Stimulated activated CD8-positive, alpha-beta memory T cell treated with anti-CD3 and anti-CD28 coated beads, Interleukin-4, amount 100 ng/mL, for 48 hours (primary cell): ENCODE results near the gene NCL.
"Not testable (repeated sequence)": the region's sequence is repeated elsewhere in the genome, so short reads cannot be mapped to it uniquely, and the experiment has no call there.

Experiments
- DNase-seq: peaks from one replicate; pipeline ENCODE4 v3.0.0-alpha.2; 2020

The NCL gene

GRCh38 chr2:231429901-231430300 lies 34.4 kb downstream of the NCL start:
- no peak for DNase-seq

DNA sequence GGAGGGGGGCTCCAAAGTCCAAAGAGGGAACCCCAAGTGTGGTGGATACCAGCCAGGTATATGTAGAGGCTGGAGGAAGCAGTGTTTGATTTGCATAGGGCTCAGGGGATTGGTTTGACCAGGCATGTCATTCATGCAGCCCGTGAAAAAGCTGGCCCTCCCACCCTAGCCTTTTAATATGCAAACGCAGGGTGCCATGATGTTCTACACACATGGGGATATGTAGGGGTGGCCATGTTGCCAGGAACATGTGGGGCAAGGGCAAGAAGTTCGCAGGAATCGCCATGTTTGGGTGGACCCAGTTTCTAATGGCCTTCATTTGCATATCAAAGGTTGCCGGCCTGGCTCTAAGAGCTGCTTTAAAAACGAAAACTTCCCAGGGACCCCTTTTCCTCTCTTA lies 35.1 kb downstream of the NCL start:
- no peak for DNase-seq

DNA sequence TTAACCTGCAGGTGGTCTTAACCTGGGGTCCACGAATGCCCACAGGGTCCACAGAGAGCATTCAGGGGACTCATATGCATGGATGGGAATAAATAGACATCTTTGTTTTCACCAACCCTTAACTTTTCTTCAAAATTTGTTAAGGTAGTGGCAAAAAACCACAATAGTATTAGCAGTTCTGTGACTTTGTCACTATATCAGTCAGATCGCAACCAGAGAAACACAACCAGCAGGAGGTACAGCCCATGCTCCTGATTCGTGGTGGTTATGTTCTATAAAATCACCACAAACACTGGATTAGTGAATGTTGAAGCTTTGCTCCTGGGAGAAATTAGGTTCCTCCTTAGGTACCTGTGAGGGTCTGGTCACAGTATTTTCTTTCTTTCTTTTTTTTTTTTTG lies 37.2 kb downstream of the NCL start:
- DNase-seq: no peak

- DNase-seq: peak; percentile 55
These were observed 38.2 kb downstream of the NCL start for GRCh38 chr2:231425811-231426703.

- DNase-seq: no peak
These were observed 38.9 kb downstream of the NCL start for GRCh38 chr2:231425291-231425810.

DNA sequence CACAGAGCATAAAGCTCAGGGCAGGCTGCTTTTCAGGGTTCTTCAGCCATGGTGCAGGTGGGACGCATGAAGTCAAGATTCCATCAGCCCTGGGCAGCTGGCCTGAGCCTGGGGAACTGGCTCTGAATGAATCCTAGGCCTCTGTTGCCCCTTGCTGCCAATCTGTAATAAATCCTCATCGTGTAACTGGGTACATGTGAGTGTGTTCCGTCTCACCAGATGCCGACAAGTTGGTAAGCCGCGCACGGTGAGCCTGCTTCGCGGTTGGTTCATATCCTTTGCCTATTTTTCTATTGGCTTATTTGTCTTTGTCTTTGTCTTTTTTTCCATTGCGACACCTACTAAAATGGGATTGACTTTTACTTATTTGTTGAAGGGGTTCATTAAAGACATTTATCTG lies 41.1 kb downstream of the NCL start:
- DNase-seq: no peak

DNA sequence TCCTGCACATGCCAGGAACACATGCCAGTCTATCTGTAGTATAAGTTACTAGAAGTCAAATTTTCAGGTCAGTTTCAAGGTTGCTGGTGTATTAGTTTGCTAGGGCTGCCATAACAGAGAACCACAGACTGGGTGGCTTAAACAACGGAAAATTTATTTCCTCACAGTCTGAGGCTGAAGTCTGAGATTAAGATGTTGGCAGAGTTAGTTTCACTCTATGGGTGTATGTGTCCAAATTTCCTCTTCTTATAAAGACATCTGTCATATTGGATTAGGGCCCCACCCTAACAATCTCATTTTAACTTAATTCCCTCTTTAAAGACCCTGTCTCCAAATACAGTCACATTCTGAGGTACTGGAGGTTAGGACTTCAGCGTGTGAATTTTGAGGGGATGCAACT lies 42.2 kb downstream of the NCL start:
- no peak for DNase-seq

- no peak for DNase-seq
These were observed 43.2 kb downstream of the NCL start for GRCh38 chr2:231421051-231421580.

DNA sequence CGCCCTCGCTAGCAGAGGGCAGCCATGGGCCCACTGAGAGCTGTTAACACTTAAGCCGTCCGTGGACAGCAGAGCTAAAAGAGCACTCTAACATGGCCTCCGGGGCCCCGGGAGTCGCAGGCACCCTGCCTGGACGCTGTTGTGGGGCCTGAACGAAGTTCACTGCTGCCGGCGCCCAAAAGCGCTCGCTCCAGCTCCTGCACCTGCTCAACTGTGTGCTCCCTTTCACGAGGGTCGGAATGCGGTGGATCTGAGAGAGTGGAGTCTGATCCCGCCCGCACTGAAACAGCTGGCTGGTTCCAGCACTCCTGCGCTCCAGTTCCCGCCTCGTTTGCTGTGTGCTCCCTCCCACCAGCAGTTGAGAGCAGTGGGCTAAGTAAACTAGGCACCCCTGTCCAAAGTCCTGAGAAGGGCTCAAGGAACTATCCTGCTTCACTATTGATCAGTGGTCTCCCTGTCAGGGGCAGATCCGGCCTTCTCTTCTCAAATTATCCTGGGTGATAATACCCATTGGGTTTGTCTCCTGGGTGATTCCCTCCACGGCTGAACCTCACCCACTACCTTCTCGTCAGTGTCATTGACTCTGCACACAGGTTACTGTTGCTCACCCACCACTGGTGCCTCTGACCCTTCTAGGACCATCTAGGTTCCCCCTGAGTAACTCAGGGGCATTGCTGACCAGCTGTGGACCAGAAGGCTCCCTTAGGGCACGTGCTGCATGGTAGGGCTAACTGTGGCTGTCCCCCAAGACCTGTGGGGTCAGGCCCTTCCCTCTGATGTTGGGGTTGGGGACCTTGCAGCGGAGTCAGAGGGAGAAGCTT lies 45.3 kb downstream of the NCL start:
- DNase-seq: no peak

DNA sequence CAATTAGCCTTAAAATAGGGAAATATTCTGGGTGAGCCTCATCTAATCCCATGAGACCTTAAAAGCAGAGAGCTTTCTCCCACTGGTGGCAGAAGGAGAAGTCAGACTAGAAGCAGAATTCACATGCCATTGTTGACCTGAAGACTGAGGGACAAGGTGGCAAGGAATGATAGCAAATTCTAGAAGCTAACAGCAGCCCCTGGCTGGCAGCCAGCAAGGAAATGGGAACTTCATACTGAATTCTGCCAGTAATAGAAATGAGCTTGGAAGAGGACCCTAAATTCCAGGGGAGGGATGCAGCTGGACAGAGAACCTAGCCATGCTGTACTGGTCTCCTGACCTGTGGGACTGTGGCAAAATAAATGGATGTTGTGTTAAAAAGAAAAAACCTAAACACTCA lies 49.3 kb downstream of the NCL start:
- DNase-seq: no peak

GRCh38 chr2:231413921-231414476 lies 50.3 kb downstream of the NCL start:
- no peak for DNase-seq

GRCh38 chr2:231413456-231413855 lies 50.8 kb downstream of the NCL start:
- no peak for DNase-seq

DNA sequence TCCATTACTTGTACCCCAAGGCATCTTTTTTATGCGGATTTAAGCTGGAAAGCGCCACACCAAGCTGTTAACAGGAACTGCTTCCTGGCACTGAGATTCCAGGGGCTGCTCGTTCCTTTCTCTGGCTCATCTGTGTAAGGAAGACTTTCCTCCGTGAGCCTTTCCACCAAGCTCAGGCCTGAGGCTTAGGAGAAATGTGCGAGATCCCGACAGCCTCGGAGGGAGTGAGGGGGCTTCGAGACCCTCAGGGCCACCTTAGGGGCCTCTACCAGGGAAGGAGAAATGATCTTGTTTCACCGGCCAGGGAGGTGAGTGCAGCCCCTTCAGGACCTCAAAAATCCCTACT lies 51.7 kb downstream of the NCL start:
- DNase-seq: no peak

DNA sequence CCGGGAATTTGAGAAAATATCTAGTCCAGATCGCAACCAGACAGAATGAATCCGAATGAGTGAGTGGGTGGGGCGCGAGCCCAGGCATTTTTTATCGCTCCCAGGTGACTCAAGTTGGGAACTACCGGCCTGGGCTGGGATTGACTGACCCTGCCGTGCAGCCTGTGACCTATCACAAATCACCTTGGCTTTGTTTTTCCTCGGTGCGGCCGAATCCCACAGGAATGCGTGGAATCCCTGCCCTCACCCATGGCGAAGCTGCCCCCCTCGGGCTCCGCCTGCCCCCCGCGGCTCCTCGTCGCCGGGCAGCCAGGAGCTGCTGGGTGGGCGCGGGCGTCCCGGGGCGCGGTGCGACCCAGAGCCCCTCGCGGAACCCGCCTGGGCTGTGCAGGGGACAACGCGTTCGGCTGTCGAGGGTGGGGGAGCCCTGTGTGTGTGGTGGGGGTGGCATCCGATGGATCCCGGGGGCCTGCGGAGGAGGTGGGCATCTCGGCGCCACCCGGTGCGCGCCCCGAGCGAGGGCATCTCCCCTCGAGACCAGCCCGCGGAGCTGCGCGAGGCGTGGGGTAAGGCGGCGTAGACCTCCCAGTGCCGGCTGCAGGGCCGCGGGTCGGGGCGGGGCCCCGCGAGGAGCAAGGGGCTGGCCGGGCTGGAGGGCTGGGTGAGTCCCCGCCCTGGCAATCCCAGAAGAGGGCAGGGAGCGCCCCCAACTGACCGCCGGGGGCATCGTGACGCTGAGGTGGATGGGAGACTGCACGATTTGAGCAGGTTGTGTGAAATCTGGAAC lies 52.3 kb downstream of the NCL start:
- peak; percentile 88 for DNase-seq

DNA sequence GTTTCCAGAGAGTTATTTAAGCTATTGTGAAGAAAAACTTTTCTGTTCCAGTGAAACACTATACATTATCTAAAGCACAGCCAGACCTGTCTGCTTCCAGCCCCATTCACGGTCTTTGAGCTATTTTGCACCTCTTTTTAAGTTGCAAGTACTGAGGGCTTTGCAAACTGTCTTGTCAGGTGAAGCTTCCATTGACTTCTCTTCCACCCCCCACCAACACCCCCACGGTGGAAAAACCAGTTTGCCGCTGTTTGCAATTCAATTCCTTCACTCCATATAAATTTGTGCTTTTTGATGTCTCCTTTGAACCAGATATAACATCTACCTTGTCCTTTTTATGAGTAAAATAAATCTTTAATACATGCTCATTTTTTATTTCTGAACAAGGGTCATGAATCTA lies 53.0 kb downstream of the NCL start:
- DNase-seq: no peak

DNA sequence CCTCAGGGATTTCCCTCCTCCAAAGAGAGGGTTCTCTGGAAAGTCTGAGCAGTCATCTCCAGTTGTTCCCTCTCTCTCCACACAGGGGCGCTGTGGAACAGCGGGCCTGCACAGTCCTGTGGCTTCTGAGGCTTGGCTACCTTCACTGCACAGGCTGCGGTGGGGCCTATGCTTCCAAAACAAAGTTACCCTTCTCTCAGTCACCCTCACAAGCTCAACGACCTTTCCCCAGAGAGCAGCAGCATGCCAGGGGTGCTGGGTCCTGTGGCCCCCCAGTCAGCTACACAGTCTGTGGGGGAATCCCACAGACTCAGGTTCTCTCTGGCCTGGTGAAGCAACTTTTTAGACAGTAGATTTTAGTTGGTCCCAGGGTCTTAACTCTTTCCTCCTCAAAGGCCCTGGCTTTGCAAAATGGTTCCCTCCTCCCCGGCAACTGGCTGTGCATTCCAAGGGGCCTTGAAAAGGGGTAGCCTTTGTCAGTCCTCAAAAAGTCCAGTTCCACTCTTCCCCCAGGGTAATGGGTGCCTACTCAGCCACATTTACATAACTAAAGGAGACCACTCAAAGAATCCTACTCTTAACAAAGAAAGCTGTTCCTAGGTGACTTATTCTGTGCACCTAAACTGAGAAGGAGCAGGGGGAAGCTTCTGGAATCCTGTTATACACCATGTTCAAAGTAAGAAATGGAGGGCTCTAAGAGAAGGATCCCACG lies 53.8 kb downstream of the NCL start:
- no peak for DNase-seq

DNA sequence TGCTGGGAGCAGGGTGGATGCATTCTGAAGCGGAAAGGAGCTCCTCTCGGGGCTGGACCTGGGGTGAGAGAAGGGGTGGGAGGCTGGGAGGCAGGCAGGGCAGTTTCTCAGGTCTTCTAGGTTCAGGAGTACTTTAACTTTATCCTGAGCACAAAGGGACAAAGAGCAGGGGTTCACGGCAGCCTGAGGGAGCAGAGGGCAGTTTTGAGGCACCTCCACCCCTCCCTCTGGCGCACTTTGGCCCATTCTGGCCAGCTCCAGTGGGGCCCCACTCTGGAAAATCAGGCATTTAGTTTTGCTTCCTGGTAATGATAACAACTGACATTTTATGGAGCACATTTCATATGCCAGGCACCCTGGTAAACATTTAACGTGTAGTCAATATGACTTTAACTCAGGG lies 54.5 kb downstream of the NCL start:
- DNase-seq: no peak

DNA sequence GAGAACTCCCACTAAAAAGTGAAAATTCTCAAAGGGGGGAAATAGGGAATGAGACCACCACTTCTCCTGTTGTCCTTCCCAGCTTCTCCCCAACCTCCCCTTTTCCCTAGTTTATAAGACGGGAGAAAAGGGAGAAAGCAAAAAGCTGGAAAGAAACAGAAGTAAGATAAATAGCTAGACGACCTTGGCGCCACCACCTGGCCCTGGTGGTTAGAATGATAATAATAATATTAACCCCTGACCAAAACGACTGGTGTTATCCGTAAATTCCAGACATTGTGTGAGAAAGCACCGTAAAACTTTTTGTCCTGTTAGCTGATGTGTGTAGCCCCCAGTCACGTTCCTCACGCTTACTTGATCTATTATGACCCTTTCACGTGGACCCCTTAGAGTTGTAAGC lies 56.0 kb downstream of the NCL start:
- DNase-seq: not testable (repeated sequence)

GRCh38 chr2:231407686-231408085 lies 56.6 kb downstream of the NCL start:
- DNase-seq: not testable (repeated sequence)

DNA sequence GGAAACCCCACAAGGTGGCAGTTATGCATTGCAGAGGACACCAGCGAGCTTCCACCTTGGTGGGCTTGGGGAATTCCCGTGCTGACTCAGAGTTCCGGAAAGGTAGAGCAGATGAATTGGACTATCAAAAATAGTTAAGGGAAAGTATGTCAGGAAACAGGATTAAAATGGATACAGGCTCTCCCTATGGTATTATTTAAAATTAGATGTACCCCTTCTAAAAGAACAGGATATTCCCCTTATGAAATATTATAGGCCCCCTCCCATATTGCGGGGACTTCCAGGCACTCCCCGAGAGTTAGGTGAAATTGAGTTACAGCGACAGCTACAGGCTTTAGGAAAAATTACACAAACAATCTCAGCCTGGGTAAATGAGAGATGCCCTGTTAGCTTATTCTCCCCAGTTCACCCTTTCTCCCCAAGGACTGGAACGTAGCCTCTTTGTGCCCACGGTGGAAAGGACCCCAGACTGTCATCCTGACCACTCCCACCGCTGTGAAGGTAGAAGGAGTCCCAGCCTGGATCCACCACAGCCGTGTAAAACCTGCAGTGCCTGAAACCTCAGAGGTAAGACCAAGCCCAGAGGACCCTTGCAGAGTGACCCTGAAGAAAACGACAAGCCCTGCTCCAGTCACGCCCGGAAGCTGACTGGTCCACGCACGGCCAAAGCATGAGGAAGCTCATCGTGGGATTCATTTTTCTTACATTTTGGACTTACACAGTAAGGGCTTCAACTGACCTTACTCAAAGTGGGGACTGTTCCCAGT lies 58.5 kb downstream of the NCL start:
- DNase-seq: peak; percentile 61

DNA sequence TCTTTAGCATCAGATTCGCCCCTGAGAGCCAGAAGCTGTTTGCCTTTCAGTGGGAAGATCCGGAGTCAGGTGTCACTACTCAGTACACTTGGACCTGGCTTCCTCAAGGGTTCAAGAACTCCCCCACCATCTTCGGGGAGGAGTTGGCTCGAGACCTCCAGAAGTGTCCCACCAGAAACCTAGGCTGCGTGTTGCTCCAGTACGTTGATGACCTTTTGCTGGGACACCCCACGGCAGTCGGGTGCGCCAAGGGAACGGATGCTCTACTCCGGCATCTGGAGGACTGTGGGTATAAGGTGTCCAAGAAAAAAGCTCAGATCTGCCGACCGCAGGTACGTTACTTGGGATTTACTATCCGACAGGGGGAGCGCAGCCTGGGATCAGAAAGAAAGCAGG lies 60.1 kb downstream of the NCL start:
- DNase-seq: not testable (repeated sequence)
